Osteoblast (primary cell): ENCODE measurements around the gene ADD2. TPM values are rescaled to one million over a fixed set of nuclear protein-coding genes. Genes with fewer than 3 reads are reported as not detected.

Experiments
- DNase-seq: peaks from one replicate; pipeline ENCODE4 v3.0.0; 2011; ENCODE audit warnings: low spot score, mixed read lengths; ENCODE audit not compliant: insufficient read length; ENCODE audit errors: missing footprints
- H2AFZ ChIP-seq: 2 replicates; pipeline ENCODE4 v1.6.0; 2011; ENCODE audit warnings: mild to moderate bottlenecking, low read length
- H3K27ac ChIP-seq: 2 replicates; pipeline ENCODE4 v1.5.1; 2011; ENCODE audit warnings: mild to moderate bottlenecking, low read depth, low read length, moderate library complexity
- H3K27me3 ChIP-seq: 2 replicates; pipeline ENCODE4 v1.6.0; 2012; ENCODE audit warnings: mild to moderate bottlenecking, control low read depth, inconsistent platforms, low read length, moderate library complexity; ENCODE audit not compliant: insufficient read depth
- H3K36me3 ChIP-seq: 2 replicates; pipeline ENCODE4 v1.5.1; 2011; ENCODE audit warnings: mild to moderate bottlenecking, low read length, control low read depth, moderate library complexity; ENCODE audit not compliant: insufficient read depth
- H3K4me1 ChIP-seq: 2 replicates; pipeline ENCODE4 v1.5.1; 2011; ENCODE audit warnings: mild to moderate bottlenecking, low read length, control low read depth, moderate library complexity; ENCODE audit not compliant: insufficient read depth
- H3K4me2 ChIP-seq: 2 replicates; pipeline ENCODE4 v1.6.0; 2011; ENCODE audit warnings: mild to moderate bottlenecking, low read length; ENCODE audit not compliant: insufficient read depth
- H3K4me3 ChIP-seq: fragments of 200-600 bp; sonication (generic); 3 replicates; pipeline ENCODE4 v1.5.1; 2012; ENCODE audit warnings: mild to moderate bottlenecking, low read length, inconsistent platforms; ENCODE audit not compliant: insufficient read depth
- H3K79me2 ChIP-seq: 2 replicates; pipeline ENCODE4 v1.6.0; 2012; ENCODE audit warnings: mild to moderate bottlenecking, low read length, control low read depth, inconsistent platforms; ENCODE audit not compliant: insufficient read depth
- H3K9me3 ChIP-seq: 2 replicates; pipeline ENCODE4 v1.5.1; 2011; ENCODE audit warnings: low read depth, low read length, control low read depth
- H4K20me1 ChIP-seq: 2 replicates; pipeline ENCODE4 v1.6.0; 2012; ENCODE audit warnings: mild to moderate bottlenecking, low read length, control low read depth; ENCODE audit not compliant: insufficient read depth
- total RNA-seq: library from RNA; depleted of rRNA; stranded (reverse); fragments of >200 nt; gene quantifications from 2 replicates; pipeline ENCODE4 v1.2.3, GENCODE V29; 2012
- TF ChIP-seq, protein P1 (sequence below): IDR thresholded peaks from 2 replicates; pipeline ENCODE4 v1.5.1; 2011; ENCODE audit warnings: mild to moderate bottlenecking, low read depth, low read length, moderate library complexity; ENCODE audit errors: extremely low read depth

Gene ADD2
- total RNA-seq, 1 donor, result not detected

DNA sequence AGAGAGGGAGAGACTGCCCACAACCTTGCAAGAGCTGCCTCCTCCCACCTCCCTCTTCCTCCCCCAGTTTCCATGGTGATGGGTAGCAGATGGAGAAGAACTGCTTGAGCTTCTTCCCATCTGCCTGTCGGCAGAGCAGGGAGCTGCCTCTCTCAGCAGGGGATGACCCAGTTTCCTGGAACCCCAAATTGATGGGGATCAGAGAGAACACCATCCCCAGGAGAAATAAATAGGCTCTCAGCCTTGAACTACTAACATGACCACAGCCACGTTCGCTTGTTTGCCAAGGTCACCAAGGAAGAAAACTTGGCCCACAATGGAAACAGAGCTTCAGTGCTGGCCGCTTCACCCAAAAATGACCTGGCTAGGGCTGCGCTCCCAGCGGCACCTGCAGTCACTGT, 82.2 kb downstream of the ADD2 start:
- Histone ChIP-seq H2AFZ (no peak overlapping the region), H3K27ac (no peak overlapping the region), H3K4me2 (no peak overlapping the region), H3K9me3 (no peaks in the 10 kb centered on the region), H3K27me3 (no peaks in the 10 kb centered on the region), H3K36me3 (no peaks in the 10 kb centered on the region), H3K79me2 (no peaks in the 10 kb centered on the region), H3K4me1 (peaks cover 3% of the 10 kb centered on the region), H3K4me3 (no peak overlapping the region), H4K20me1 (no peaks in the 10 kb centered on the region)
- TF ChIP-seq, protein P1, sequence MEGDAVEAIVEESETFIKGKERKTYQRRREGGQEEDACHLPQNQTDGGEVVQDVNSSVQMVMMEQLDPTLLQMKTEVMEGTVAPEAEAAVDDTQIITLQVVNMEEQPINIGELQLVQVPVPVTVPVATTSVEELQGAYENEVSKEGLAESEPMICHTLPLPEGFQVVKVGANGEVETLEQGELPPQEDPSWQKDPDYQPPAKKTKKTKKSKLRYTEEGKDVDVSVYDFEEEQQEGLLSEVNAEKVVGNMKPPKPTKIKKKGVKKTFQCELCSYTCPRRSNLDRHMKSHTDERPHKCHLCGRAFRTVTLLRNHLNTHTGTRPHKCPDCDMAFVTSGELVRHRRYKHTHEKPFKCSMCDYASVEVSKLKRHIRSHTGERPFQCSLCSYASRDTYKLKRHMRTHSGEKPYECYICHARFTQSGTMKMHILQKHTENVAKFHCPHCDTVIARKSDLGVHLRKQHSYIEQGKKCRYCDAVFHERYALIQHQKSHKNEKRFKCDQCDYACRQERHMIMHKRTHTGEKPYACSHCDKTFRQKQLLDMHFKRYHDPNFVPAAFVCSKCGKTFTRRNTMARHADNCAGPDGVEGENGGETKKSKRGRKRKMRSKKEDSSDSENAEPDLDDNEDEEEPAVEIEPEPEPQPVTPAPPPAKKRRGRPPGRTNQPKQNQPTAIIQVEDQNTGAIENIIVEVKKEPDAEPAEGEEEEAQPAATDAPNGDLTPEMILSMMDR, result no peak
- DNase-seq, result no peak

DNA sequence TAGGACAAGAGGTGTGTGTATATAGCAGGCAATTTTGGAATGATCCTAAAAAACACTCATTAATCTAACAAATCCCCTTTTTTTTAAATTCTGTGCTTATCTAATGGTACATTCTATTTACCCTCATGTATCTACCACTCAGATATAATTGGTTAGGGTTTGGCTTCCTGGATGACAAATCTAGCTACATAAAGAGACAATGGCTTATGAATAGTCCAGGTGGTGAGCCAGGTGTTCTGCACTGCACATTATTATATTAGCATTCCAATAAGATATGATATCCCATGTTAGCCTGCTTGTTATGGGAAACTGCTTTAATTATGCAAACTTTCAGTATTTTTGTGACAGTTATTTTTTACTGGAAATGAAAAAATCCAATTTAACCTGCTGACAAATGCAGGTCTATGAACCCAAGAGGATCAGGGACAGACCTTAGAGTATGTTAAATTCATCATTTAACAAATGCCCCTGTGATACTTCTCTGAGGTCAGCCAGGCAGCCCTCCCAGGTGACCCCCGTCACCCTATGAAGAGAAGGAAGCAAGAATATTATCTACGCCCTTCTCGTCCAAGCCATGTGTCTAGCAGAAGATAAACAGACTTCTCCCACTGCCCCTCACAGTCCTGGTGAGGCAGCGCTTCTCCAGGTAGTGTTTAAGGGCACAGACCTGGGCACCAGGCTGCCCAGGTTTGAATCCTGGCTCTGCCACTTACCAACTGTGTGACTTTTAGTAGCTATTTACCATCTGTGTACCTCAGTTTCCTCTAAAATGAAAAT, 83.0 kb downstream of the ADD2 start:
- TF ChIP-seq, protein P1, result no peak

DNA sequence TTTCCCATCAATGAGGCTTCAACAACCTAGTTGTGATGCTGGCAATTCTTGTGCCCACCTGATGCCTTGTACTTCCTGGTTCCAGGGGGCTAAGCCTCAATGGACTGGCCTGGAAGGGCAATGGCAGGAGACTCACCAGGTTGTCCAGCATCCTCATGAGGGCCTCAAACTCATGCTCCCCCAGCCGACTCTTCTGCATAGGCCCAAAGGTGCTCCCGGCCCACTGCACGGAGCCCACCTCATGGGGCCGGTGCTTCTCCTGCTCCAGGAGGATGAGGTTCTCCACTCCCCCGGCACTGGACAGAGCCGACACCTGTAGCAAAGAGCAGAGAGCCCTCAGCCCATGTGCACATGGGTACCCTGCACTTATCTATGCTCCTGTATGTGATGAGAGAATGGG, 84.5 kb downstream of the ADD2 start:
- TF ChIP-seq, protein P1, result no peak
- H3K27me3 ChIP-seq, result peaks cover 8% of the 10 kb centered on the region
- peaks cover 3% of the 10 kb centered on the region for H3K4me1 ChIP-seq
- no peak overlapping the region for H3K4me3 ChIP-seq
- H3K36me3 ChIP-seq, result no peaks in the 10 kb centered on the region
- DNase-seq, result no peak
- no peaks in the 10 kb centered on the region for H4K20me1 ChIP-seq
- H3K27ac ChIP-seq, result no peak overlapping the region
- H2AFZ ChIP-seq, result no peak overlapping the region
- no peaks in the 10 kb centered on the region for H3K79me2 ChIP-seq
- H3K9me3 ChIP-seq, result no peaks in the 10 kb centered on the region
- H3K4me2 ChIP-seq, result no peak overlapping the region

More for the DNA sequence above, 83.0 kb downstream of the ADD2 start:
- Histone ChIP-seq H2AFZ (no peak overlapping the region), H3K36me3 (no peaks in the 10 kb centered on the region), H4K20me1 (no peaks in the 10 kb centered on the region), H3K4me3 (no peak overlapping the region), H3K79me2 (no peaks in the 10 kb centered on the region), H3K27me3 (peaks cover 3% of the 10 kb centered on the region), H3K27ac (no peak overlapping the region), H3K4me2 (no peak overlapping the region), H3K9me3 (no peaks in the 10 kb centered on the region), H3K4me1 (peaks cover 3% of the 10 kb centered on the region)
- DNase-seq, result no peak

DNA sequence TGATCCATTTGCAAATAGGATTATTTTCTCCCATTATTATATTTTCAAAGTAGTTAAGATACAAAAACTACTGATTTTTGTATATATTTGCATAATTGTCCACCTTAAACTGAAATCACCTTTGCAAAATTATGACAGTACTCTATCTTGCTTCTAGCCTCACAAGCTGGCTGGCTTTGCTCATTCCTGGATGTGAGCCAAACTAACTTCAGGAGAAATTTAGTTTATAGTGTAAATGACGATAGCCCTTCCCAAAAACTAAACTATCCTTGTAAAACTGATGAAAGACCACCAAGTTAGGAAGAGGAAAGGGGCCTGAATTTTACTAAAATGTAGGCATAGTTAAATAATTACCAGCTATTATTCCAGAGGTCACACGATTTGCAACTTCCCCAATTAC, 87.3 kb downstream of the ADD2 start:
- TF ChIP-seq, protein P1, result no peak
- DNase-seq, result no peak
- no peaks in the 10 kb centered on the region for H3K9me3 ChIP-seq

More for the DNA sequence above, 87.3 kb downstream of the ADD2 start:
- no peaks in the 10 kb centered on the region for H4K20me1 ChIP-seq
- H3K27ac ChIP-seq, result no peak overlapping the region
- no peaks in the 10 kb centered on the region for H3K79me2 ChIP-seq
- no peaks in the 10 kb centered on the region for H3K4me1 ChIP-seq
- no peak overlapping the region for H3K4me2 ChIP-seq
- H3K36me3 ChIP-seq, result no peaks in the 10 kb centered on the region
- H3K27me3 ChIP-seq, result peaks cover 8% of the 10 kb centered on the region
- no peak overlapping the region for H2AFZ ChIP-seq
- no peak overlapping the region for H3K4me3 ChIP-seq
